ENCODE measurements around the gene LAMA3.

The LAMA3 gene

GRCh38 chr18:23825496-23825895, 136.2 kb downstream of the LAMA3 start (continued):
- TF ChIP-seq ZNF398 (tag by site-specific recombination; IDR thresholded peaks at IDR 0.05) = no peak
- no peak for TF ChIP-seq ZNF211 (tag by site-specific recombination; IDR thresholded peaks at IDR 0.05; ENCODE audit: low read depth)
- TF ChIP-seq ZNF354C (tag by site-specific recombination; IDR thresholded peaks at IDR 0.05; ENCODE audit: borderline replicate concordance, low read depth) = no peak
- no peak for TF ChIP-seq ZNF416 (tag by site-specific recombination; IDR thresholded peaks at IDR 0.05)
- no peak for TF ChIP-seq IKZF3 (tag by site-specific recombination; IDR thresholded peaks at IDR 0.05)
- TF ChIP-seq ZNF654 (tag by site-specific recombination; IDR thresholded peaks at IDR 0.05; ENCODE audit: low read depth) = no peak

- no peaks in the 10 kb centered on the region for H3K4me1 ChIP-seq (ENCODE audit: control insufficient read depth, insufficient read depth, low read length)
- H3K9me3 ChIP-seq (ENCODE audit: control insufficient read depth, insufficient read depth, low read depth, low read length) = no peaks in the 10 kb centered on the region
- ChIA-PET CTCF (interaction anchor here (1.0 kb wide), 1 partner anchor 93 kb away, joined by 4 read pairs; no protein-coding TSS in a partner anchor), POLR2A (no interaction called here)
- TF ChIP-seq ZNF791 (tag by site-specific recombination; IDR thresholded peaks at IDR 0.05) = no peak
- no peak for TF ChIP-seq ZNF155 (tag by site-specific recombination; IDR thresholded peaks at IDR 0.05)
- no peak for TF ChIP-seq ZBTB7A (tag by site-specific recombination; IDR thresholded peaks at IDR 0.05; ENCODE audit: low read depth)
- TF ChIP-seq GFI1B (tag by site-specific recombination; IDR thresholded peaks at IDR 0.05) = no peak
- no peak for TF ChIP-seq ZNF645 (tag by site-specific recombination; IDR thresholded peaks at IDR 0.05)
- TF ChIP-seq ZNF473 (tag by site-specific recombination; IDR thresholded peaks at IDR 0.05) = no peak
- TF ChIP-seq ZNF184 (tag by site-specific recombination; IDR thresholded peaks at IDR 0.05) = no peak
- TF ChIP-seq TSHZ1 (tag by site-specific recombination; IDR thresholded peaks at IDR 0.05; ENCODE audit: borderline replicate concordance) = no peak
- no peak for TF ChIP-seq SP2 (tag by site-specific recombination; IDR thresholded peaks at IDR 0.05)
- TF ChIP-seq ZNF266 (tag by site-specific recombination; IDR thresholded peaks at IDR 0.05; ENCODE audit: low read depth) = no peak
- TF ChIP-seq SCRT2 (tag by site-specific recombination; IDR thresholded peaks at IDR 0.05) = no peak
- no peak for TF ChIP-seq ZFP41 (tag by site-specific recombination; IDR thresholded peaks at IDR 0.05; ENCODE audit: borderline replicate concordance)
- no peak for TF ChIP-seq ZSCAN30 (tag by site-specific recombination; IDR thresholded peaks at IDR 0.05)
- TF ChIP-seq KLF9 (tag by site-specific recombination; IDR thresholded peaks at IDR 0.05; ENCODE audit: low read depth) = no peak
- TF ChIP-seq ZBTB6 (tag by site-specific recombination; IDR thresholded peaks at IDR 0.05) = no peak
- TF ChIP-seq ZNF626 (tag by site-specific recombination; IDR thresholded peaks at IDR 0.05) = no peak
- no peak overlapping the region for H3K27ac ChIP-seq (ENCODE audit: extremely low read depth, low read depth, low read length)
- H3K36me3 ChIP-seq (ENCODE audit: control insufficient read depth in 2 of 2, insufficient read depth in 1 of 2, low read length in 2 of 2) = peaks cover 0 to 57% of the 10 kb centered on the region in 2 experiments; a peak in 2 of 3 replicates
- no peak overlapping the region for H3K4me3 ChIP-seq (ENCODE audit: low read depth, low read length)
These were observed 136.7 kb downstream of the LAMA3 start for GRCh38 chr18:23825978-23826405.
